Glutamatergic neuron (in vitro differentiated cells): Measurements from ENCODE around the gene FAM174C. TPM values are rescaled to one million over a fixed set of nuclear protein-coding genes. Genes with fewer than 3 reads are reported as not detected.

Source experiments
- DNase-seq: peaks from one replicate; pipeline ENCODE4 v3.0.0; 2022
- H3K27ac Mint-ChIP-seq: one replicate; pipeline ENCODE4 v1.8.0; 2020; ENCODE audit warnings: mild to moderate bottlenecking, mixed read lengths, inconsistent platforms; ENCODE audit not compliant: unreplicated experiment
- H3K27me3 Mint-ChIP-seq: one replicate; pipeline ENCODE4 v1.8.0; 2020; ENCODE audit warnings: mild to moderate bottlenecking, moderate library complexity, mixed read lengths, inconsistent platforms; ENCODE audit not compliant: unreplicated experiment
- H3K36me3 Mint-ChIP-seq: one replicate; pipeline ENCODE4 v1.8.0; 2020; ENCODE audit warnings: mild to moderate bottlenecking, mixed read lengths, inconsistent platforms; ENCODE audit not compliant: unreplicated experiment
- H3K4me1 Mint-ChIP-seq: one replicate; pipeline ENCODE4 v1.8.0; 2020; ENCODE audit warnings: mild to moderate bottlenecking, low read depth, mixed read lengths, inconsistent platforms; ENCODE audit not compliant: unreplicated experiment
- H3K4me3 Mint-ChIP-seq: one replicate; pipeline ENCODE4 v1.8.0; 2020; ENCODE audit warnings: mild to moderate bottlenecking, mixed read lengths, inconsistent platforms; ENCODE audit not compliant: unreplicated experiment
- H3K9me3 Mint-ChIP-seq: one replicate; pipeline ENCODE4 v1.8.0; 2020; ENCODE audit warnings: mild to moderate bottlenecking, moderate library complexity, mixed read lengths, inconsistent platforms; ENCODE audit not compliant: unreplicated experiment
- total RNA-seq: library from RNA; stranded (reverse); fragmentation: NEBNext Ultra II Directional; extraction: Animal tissue kit (Norgen Biotek cat#: 25700); gene quantifications from one replicate; pipeline ENCODE4 v1.2.1, GENCODE V29; 2021; ENCODE audit not compliant: unreplicated experiment
- TF ChIP-seq, protein P1 (sequence below): fragments of 200-600 bp; sonication (generic); IDR thresholded peaks from one replicate; pipeline ENCODE4 v1.5.0; 2021; ENCODE audit not compliant: partially characterized antibody, unreplicated experiment

The FAM174C gene
- total RNA-seq, 1 donor from 2014 or later, result 17.3 TPM

DNA sequence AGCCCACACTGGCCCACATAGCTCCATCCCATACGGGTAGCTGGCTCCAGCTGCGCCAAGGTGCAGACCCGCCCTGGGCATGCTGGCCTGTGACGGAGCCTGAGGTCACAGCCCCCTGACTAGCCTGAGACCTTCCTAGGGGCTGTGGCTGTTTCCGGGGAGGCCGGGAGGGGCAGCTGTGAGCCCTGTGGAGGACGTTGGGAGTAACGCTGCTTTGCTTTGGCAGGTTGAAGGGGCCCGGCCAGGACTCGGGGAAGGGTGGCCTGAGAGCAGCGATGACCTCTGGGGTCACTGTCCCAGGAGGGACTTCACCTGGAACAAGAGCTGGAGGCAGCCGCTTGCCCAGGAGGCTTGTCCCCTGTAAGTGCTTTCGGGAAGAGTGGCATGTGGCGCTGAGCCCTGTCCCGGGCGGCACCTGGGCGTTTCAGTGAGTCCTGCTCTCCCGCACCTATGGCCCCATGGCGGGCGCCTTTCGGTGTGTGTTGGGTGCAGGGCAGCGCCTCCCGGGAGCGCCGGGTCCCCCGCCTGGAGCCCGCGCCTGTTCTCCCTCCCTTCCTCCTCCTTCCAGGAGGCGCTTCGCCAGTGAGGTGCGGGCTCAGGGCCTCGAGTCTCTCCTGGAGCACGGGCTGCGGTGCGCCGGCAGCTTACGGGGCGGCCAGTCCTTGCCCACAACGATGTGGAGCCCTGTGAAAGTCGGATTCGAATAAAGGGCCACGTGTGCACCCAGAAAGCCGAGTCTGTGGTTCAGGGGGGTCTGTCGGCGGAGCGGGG is 1.1 kb upstream of the FAM174C start:
- peak overlapping the region; percentile 76 for H3K27ac Mint-ChIP-seq
- peaks cover 17% of the 10 kb centered on the region for H3K27me3 Mint-ChIP-seq
- peak overlapping the region; percentile 64 for H3K4me3 Mint-ChIP-seq
- TF ChIP-seq, protein P1, sequence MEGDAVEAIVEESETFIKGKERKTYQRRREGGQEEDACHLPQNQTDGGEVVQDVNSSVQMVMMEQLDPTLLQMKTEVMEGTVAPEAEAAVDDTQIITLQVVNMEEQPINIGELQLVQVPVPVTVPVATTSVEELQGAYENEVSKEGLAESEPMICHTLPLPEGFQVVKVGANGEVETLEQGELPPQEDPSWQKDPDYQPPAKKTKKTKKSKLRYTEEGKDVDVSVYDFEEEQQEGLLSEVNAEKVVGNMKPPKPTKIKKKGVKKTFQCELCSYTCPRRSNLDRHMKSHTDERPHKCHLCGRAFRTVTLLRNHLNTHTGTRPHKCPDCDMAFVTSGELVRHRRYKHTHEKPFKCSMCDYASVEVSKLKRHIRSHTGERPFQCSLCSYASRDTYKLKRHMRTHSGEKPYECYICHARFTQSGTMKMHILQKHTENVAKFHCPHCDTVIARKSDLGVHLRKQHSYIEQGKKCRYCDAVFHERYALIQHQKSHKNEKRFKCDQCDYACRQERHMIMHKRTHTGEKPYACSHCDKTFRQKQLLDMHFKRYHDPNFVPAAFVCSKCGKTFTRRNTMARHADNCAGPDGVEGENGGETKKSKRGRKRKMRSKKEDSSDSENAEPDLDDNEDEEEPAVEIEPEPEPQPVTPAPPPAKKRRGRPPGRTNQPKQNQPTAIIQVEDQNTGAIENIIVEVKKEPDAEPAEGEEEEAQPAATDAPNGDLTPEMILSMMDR, result no peak
- H3K9me3 Mint-ChIP-seq, result peaks cover 19% of the 10 kb centered on the region
- DNase-seq, result no peak
- no peaks in the 10 kb centered on the region for H3K36me3 Mint-ChIP-seq
- H3K4me1 Mint-ChIP-seq, result peaks cover 26% of the 10 kb centered on the region

DNA sequence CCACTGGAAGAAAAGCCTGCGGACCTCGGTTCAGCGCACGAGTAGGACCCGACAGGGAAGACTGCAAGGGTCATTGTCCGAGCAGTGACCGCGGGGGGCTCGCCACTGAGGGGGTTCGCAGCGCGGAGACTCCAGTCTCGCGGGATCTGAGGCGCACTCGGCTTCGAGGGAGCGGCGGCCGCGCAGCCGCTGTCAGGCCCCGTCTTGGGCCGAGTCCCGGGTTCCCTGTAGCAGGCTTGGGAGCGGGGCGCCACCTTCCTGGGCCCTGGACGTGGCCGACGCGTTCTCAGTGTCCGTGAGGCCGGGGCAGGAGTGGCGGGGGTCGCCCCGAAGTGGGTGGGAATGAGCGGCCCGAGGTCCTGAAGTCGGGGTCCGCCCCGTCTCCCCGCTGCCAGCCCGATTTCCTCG is 474 bp upstream of the FAM174C start:
- TF ChIP-seq, protein P1, result no peak
- Mint-ChIP-seq H3K27ac (peak overlapping the region; percentile 66), H3K27me3 (peaks cover 19% of the 10 kb centered on the region), H3K9me3 (peaks cover 19% of the 10 kb centered on the region), H3K4me1 (peaks cover 27% of the 10 kb centered on the region), H3K36me3 (no peaks in the 10 kb centered on the region), H3K4me3 (peak overlapping the region; percentile 20)
- DNase-seq, result no peak

DNA sequence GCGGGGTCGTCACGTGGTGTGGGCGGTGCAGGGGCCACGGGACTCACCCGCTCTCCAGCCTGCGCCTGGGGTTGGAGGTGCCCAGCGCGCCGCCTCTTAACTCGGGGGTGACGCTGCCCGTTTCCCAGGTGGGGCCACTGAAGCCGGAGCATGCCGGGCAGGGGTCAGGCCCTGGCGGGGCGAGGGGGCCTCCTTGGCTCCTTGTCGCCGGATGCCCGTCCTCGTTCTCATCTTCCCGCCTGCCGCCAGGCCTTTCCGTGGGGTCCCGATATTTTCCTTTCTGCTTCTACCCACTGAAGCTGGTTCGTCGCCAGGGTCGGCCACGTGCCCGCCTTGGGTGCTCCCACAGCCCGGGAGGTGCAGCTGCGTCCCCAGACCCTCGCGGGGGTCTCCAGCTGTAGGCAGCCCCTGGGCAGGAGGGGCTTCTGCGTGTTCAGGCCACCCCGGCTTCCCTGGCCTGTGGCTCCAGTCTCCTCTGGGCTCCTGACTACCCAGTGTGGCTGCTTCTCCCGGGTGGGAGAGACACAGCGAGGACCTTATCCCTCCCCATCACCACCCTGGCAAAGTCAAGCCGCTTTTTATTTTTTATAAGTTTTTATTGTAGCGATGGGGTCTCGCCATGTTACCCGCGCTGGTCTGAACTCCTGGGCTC is 772 bp downstream of the FAM174C start:
- peaks cover 22% of the 10 kb centered on the region for H3K27me3 Mint-ChIP-seq
- no peaks in the 10 kb centered on the region for H3K36me3 Mint-ChIP-seq
- no peak overlapping the region for H3K27ac Mint-ChIP-seq
- TF ChIP-seq, protein P1, result no peak
- H3K9me3 Mint-ChIP-seq, result peaks cover 15% of the 10 kb centered on the region
- DNase-seq, result no peak
- H3K4me3 Mint-ChIP-seq, result peak overlapping the region; percentile 86
- H3K4me1 Mint-ChIP-seq, result peaks cover 25% of the 10 kb centered on the region

DNA sequence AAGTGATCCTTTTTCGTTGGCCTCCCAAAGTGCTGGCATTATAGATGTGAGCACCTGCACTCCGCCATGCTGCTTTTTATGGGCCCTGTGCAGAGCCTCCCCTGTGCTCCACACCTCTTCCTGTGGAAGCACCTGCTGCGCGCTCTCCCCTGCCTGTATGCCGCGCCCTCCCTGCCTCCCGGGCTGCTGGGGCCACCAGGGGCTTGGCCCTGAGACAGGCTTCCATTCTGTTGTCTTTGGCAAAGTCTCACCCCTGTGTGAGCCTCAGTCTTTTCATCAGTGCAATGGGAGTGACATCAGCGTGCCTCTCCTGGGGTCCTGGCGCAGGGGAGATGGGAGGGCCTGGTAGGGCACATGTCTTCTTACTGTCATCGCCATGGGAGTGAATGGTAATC is 1.3 kb downstream of the FAM174C start:
- no peak for DNase-seq
- Mint-ChIP-seq H3K9me3 (peaks cover 15% of the 10 kb centered on the region), H3K27ac (no peak overlapping the region), H3K4me3 (peak overlapping the region; percentile 86), H3K4me1 (peaks cover 21% of the 10 kb centered on the region), H3K36me3 (no peaks in the 10 kb centered on the region), H3K27me3 (peaks cover 22% of the 10 kb centered on the region)
- TF ChIP-seq, protein P1, result no peak

DNA sequence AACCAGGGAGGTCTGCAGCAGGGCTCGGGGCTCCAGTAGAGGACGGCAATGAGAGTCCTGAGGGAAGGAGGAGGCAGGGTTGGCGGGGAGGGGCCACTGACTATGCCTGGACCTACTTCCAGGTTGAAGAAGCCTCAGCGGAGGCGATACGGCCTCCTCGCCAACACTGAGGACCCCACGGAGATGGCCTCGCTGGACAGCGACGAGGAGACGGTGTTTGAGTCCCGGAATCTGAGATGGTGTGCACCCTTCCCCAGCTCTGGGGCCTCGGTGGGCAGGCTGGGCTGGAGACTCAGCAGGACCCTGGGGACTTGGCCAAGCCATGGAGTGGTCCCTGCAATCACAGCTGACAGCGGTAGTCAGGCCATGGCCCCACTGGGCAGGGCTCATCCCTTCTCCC is 1.7 kb downstream of the FAM174C start:
- H3K36me3 Mint-ChIP-seq, result no peaks in the 10 kb centered on the region
- H3K4me1 Mint-ChIP-seq, result peaks cover 21% of the 10 kb centered on the region
- no peak overlapping the region for H3K27ac Mint-ChIP-seq
- DNase-seq, result no peak
- H3K9me3 Mint-ChIP-seq, result peaks cover 15% of the 10 kb centered on the region
- H3K4me3 Mint-ChIP-seq, result peak overlapping the region; percentile 86
- TF ChIP-seq, protein P1, result no peak
- peaks cover 20% of the 10 kb centered on the region for H3K27me3 Mint-ChIP-seq
